ENCODE data around the gene DTNA.
A peak's percentile ranks its signal among the peaks of the same experiment; 100 is the strongest.

Gene DTNA

GRCh38 chr18:34701911-34702310, 8.2 kb upstream of the DTNA start:
- TF ChIP-seq REST (IDR thresholded peaks at IDR 0.05; ENCODE audit: low read depth) (no peak), CEBPB (IDR thresholded peaks at IDR 0.05) (no peak), YY1 (IDR thresholded peaks at IDR 0.05; ENCODE audit: low read depth) (no peak), USF1 (IDR thresholded peaks at IDR 0.05) (no peak), TCF12 (IDR thresholded peaks at IDR 0.05; ENCODE audit: low read depth) (no peak), RAD21 (IDR thresholded peaks at IDR 0.05; ENCODE audit: low read depth) (no peak)

GRCh38 chr18:34702814-34703213, 7.3 kb upstream of the DTNA start:
- no peak for TF ChIP-seq FOXM1 (IDR thresholded peaks at IDR 0.05; ENCODE audit: borderline replicate concordance, low read depth)

- no peak for TF ChIP-seq REST (IDR thresholded peaks at IDR 0.05; ENCODE audit: low read depth)
- no peak for TF ChIP-seq TCF12 (IDR thresholded peaks at IDR 0.05; ENCODE audit: low read depth)
- TF ChIP-seq YY1 (IDR thresholded peaks at IDR 0.05; ENCODE audit: low read depth), result no peak
- TF ChIP-seq ZBTB7A (IDR thresholded peaks at IDR 0.05; ENCODE audit: low read depth), result no peak
- no peak for TF ChIP-seq CEBPB (IDR thresholded peaks at IDR 0.05)
- no peak for TF ChIP-seq MAX (IDR thresholded peaks at IDR 0.05)
- no peak for TF ChIP-seq EGR1 (IDR thresholded peaks at IDR 0.05)
- no peak for TF ChIP-seq EP300 (IDR thresholded peaks at IDR 0.05; ENCODE audit: borderline replicate concordance)
- no peak for TF ChIP-seq RAD21 (IDR thresholded peaks at IDR 0.05; ENCODE audit: low read depth)
Observed at GRCh38 chr18:34704074-34704473, 6.0 kb upstream of the DTNA start.

GRCh38 chr18:34704823-34705222, 5.3 kb upstream of the DTNA start:
- no peak for TF ChIP-seq TAF1 (IDR thresholded peaks at IDR 0.05; ENCODE audit: low read depth)
- no peak for TF ChIP-seq NFIC (IDR thresholded peaks at IDR 0.05)
- TF ChIP-seq YY1 (IDR thresholded peaks at IDR 0.05; ENCODE audit: low read depth), result no peak
- TF ChIP-seq RAD21 (IDR thresholded peaks at IDR 0.05; ENCODE audit: low read depth), result no peak
- no peak for TF ChIP-seq FOXM1 (IDR thresholded peaks at IDR 0.05; ENCODE audit: borderline replicate concordance, low read depth)
- no peak for TF ChIP-seq USF1 (IDR thresholded peaks at IDR 0.05)
- TF ChIP-seq CREB1 (IDR thresholded peaks at IDR 0.05; ENCODE audit: low read depth), result no peak
- no peak for TF ChIP-seq TEAD4 (IDR thresholded peaks at IDR 0.05)
- no peak for TF ChIP-seq REST (IDR thresholded peaks at IDR 0.05; ENCODE audit: low read depth)
- TF ChIP-seq ZBTB7A (IDR thresholded peaks at IDR 0.05; ENCODE audit: low read depth), result no peak
- no peak for TF ChIP-seq MAX (IDR thresholded peaks at IDR 0.05)
- TF ChIP-seq EGR1 (IDR thresholded peaks at IDR 0.05), result no peak
- no peak for TF ChIP-seq TCF12 (IDR thresholded peaks at IDR 0.05; ENCODE audit: low read depth)
- no peak for TF ChIP-seq CEBPB (IDR thresholded peaks at IDR 0.05)
- TF ChIP-seq EP300 (IDR thresholded peaks at IDR 0.05; ENCODE audit: borderline replicate concordance), result no peak

- peak; percentile 79 for TF ChIP-seq NFIC (IDR thresholded peaks at IDR 0.05)
- no peak for TF ChIP-seq MAX (IDR thresholded peaks at IDR 0.05)
- TF ChIP-seq RAD21 (IDR thresholded peaks at IDR 0.05; ENCODE audit: low read depth), result no peak
- TF ChIP-seq CREB1 (IDR thresholded peaks at IDR 0.05; ENCODE audit: low read depth), result no peak
- TF ChIP-seq TEAD4 (IDR thresholded peaks at IDR 0.05), result no peak; the same call in 1 of the 2 replicates
Observed at GRCh38 chr18:34707670-34708069, 2.4 kb upstream of the DTNA start.
